ENCODE data around the gene PTPRE.

PTPRE gene, protein sequence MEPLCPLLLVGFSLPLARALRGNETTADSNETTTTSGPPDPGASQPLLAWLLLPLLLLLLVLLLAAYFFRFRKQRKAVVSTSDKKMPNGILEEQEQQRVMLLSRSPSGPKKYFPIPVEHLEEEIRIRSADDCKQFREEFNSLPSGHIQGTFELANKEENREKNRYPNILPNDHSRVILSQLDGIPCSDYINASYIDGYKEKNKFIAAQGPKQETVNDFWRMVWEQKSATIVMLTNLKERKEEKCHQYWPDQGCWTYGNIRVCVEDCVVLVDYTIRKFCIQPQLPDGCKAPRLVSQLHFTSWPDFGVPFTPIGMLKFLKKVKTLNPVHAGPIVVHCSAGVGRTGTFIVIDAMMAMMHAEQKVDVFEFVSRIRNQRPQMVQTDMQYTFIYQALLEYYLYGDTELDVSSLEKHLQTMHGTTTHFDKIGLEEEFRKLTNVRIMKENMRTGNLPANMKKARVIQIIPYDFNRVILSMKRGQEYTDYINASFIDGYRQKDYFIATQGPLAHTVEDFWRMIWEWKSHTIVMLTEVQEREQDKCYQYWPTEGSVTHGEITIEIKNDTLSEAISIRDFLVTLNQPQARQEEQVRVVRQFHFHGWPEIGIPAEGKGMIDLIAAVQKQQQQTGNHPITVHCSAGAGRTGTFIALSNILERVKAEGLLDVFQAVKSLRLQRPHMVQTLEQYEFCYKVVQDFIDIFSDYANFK

DNA sequence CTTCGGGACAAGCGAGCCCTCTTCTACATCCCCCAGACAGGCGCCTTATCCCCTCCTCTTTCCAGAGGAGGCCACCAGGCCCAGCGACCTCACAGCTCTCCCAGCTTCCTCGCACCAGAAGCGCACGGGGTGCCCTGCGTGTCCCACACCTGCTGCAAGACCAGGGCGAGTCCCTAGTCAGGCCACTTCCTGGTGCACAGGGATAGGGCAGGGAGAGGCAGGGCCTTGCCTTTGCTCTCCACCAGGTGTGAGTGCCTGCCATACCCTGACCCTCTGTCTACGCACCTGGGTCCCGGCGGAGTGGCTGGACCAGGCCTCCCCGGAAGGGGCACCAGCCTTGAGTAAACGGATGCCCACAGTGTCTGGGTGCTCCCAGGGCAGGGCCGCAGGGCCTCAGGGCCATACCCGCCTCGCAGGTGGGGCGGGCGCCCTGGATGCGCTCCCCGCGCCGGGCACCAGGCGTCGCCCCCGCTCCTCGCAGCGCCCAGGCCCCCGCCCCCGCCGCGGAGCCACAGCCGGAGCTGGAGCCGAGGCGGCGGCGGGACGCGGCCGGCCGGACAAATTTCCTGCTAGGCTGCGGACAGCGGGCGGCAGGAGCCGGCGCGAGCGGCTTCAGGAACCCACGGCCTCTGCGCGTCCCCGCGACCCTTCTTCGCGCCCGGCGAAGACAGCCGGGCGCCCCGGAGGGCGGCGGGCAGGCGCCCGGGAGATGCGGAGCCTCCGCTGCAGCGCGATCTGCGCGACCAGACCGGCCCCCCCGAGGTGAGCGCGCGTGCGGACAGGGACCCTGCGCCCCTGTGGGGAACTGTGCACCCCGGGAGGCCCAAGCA is at the start of gene PTPRE:
PTPRE (plus strand) TSS at position 556 of the 830 bp plus-strand sequence. CDS start 133,779 bp downstream, outside the sequence.
- no peak for FAIRE-seq

DNA sequence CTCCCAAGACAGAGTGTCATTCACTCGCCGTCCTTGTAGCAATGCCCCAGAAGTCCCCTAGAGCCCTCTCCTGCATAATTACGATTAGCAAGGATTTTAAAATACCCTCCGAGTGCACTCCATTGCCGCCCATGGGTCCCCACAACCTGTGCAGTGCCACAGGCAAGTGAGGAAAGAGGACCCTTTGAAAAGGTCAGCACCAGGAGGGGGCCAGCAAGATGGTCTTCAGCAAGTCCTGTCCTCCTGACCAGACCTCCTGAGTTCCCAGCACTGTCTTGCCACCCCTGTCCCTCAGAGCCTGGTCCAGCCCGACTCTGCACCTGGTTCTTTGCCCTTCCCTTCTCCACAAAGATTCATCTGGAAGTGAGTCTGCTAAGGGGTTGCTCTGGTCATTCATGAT is 46.3 kb upstream of the PTPRE start:
- FAIRE-seq, result no peak

DNA sequence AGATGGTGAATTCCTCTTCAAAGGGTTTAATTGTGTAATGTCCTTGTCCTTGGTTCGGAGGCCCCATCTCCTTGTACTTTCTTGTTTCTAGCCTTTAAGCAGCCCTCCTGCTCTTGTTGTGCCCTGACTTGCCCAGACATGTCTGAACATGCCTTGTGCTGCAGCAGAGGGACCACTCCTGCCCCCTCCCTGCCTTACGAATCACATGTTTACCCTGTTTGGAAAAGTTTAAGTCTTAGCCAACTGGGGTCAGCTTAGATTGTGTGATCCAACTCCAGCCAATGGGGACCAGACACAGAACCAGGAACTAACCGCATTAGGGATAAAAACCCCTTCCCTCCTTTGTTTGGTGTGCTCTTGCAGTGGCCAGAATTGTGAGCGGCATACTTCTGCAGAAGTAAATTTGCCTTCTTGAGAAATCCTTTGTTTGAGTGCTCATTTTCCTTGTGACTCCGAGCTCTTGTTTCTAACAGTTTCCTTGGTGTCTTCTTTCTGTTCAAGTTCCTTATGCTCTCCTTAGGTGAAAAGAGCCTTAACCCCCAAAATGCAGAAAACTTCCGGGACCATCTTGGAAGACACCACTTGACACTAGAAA is 43.6 kb upstream of the PTPRE start:
- FAIRE-seq, result no peak

DNA sequence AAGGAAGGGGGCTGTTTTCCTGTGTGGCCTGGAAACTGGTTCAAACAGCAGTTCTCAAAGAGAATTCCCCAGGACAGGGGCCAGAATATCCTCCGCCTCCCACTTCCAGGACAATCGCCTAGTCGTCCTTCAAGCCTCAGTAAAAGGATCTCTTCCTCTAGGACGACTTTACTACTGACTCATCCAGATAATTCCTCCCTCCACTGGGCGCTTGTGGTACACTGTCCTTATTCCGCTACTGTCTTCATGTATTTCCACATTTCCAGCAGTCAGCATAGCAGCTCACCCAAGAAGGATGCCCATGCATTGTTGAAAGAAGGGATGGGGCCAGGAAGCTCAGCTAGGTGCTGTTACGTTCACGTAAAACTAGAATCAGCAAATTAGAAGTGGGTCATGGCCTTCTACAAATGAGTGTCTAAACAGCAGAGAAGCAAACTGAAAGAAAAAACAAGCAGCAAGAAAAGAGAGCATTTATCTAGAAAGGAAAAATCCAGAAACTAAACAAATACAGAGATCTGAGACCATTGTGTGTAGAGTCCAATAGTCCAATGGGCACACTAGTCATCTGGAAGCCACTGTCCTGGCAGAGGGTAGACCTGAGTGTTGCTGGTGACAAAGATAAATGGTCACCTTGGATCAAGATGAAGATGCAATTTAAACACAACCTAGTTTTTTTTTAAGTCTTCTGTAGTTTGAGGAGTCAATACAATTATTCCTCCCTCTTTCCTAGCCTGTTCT is 40.5 kb upstream of the PTPRE start:
- no peak for FAIRE-seq

DNA sequence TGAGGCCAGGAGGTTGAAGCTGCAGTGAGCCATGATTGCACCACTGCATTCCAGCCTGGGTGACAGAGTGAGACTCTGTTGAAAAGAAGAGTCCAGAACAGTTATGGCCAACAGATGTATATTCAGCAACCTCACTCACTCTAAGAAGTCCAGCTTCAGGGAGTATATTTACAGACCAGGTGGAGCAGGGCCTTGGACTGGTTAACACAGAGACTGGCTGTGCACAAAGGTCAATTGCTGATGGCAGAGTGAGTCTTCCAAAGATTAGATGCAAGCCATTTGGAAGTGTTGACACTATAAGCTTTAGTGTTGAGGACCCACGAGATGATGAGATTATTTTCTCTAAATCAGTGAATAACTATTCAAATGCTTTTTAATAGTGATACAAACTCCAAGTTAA is 39.1 kb upstream of the PTPRE start:
- no peak for FAIRE-seq

DNA sequence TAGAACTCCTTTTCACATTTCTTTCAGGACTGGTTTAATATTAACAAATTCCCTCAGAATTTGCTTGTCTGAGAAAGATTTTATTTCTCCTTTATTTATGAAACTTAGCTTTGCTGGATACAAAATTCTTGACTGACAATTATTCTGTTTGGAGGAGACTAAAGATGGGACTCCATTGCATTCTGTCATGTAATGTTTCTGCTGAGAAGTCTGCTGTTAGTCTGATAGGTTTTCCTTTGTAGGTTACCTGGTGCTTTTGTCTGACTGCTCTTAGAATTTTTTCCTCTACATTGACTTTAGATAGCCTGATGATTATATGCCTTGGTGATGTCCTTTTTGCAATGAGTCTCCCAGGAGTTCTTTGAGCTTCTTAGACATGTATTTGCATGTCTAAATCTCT is 37.6 kb upstream of the PTPRE start:
- FAIRE-seq, result no peak

DNA sequence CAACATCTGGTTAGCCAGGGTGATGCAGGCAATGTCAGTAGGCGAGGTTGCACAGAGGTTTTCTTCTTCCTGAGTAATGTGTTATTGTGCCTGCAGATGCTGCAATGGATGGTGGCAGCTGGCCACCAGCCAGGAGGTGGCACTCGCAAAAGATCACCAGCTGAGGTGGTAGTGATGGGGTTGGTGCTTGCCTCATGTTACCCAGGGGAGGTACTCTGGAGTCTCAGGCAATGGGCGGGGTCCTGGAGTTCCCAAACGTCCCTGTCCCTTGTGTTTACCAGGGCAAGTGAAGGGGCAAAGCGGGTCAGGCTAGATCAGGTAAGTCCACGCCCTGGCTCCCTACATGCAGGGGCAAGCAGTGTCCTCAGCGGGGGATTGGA is 35.3 kb upstream of the PTPRE start:
- no peak for FAIRE-seq

DNA sequence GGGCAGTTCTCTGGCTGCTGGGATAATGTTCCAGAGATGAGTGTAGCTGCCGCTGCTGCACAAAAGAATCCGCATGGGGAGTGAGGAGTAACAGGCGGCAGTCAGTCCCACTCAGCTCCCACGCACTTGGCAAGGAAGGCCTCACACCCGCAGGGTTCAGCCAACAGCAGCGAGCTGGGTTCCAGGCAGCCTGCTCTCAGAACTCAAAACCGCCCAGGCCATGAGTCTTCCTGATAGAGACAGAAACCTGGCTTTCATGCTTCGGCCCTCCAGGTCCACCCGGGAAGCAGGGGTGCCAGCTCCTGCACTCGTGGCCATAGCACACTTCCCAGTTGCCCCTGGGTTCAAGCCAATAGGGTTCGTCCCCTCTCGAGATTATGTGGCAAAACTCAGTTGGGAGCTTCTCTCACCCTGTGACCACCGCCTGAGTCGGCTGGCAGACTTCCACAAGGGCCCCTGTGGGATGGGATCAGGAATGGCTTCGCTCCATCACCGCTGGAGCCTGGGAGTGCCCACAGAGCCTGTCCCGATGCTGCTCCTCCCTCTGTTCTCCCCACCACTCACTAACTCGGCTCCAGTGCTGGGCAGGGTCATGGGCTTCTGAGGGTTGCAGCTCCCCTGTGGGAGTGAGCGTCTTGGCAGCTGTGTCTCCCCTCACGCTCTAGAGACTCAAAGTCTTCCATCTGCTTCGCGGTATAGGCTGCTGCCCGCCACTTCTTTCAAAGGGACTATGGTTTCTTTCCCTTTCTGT is 34.7 kb upstream of the PTPRE start:
- FAIRE-seq, result no peak

DNA sequence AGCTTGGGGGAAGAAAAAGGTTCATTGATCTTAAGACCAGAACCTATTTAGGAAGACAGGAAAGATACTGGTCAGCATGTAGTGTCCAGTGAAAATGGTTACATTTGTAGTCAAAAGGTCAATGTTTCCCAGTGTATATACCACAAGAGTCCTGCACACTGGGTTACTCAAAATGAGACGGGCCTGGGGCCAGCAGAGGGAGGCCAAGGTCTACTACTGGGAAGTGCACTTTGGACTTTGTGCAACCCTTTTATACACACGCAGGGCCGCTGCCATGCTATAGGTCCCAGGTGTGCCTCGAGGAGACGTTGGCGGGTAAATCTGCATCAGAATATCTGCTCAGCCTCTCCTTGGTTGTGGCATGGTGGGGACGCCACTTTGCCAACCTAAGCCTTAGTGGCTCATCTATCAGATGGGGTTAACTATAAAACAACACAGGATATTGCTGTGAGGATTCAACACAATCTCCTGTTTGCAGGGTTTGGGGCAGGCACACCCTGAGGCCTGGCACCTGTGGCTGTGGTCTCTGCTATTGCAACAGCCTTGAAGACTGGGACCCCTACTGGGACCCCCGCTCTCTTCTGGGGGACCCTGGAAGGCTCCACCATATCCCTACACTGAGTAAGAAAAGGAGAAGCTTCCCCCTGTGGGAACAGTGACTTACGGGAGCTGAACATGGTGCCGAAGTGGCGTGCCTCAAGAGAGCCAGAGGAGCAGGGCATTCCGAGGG is 33.9 kb upstream of the PTPRE start:
- FAIRE-seq, result no peak

DNA sequence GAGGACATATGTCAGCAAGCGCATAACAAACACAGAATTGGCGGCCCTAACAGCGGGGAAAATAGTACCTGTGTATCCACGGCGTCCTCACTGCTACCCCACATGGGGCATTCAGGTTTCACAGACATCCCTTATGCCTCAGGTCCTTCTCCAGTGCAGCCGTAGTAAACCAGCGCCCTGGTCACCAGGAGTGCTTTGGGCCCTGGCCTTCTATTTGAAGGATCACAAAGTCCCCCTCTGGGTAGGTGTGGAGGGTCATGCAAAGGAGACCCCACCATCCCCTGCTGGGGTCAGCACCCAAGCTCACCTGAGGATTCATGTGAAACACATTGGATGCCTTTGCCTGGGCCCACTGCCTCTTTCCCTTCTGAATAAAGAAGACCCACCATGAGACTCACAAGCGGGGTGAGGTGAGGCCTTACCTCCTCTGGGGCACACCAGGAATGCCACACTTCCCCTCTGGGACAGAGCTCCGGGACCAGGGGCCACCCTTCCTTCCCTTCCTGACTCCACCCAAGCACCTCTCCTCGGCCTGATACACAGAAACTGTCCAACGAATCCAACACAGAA is 32.9 kb upstream of the PTPRE start:
- FAIRE-seq, result no peak

DNA sequence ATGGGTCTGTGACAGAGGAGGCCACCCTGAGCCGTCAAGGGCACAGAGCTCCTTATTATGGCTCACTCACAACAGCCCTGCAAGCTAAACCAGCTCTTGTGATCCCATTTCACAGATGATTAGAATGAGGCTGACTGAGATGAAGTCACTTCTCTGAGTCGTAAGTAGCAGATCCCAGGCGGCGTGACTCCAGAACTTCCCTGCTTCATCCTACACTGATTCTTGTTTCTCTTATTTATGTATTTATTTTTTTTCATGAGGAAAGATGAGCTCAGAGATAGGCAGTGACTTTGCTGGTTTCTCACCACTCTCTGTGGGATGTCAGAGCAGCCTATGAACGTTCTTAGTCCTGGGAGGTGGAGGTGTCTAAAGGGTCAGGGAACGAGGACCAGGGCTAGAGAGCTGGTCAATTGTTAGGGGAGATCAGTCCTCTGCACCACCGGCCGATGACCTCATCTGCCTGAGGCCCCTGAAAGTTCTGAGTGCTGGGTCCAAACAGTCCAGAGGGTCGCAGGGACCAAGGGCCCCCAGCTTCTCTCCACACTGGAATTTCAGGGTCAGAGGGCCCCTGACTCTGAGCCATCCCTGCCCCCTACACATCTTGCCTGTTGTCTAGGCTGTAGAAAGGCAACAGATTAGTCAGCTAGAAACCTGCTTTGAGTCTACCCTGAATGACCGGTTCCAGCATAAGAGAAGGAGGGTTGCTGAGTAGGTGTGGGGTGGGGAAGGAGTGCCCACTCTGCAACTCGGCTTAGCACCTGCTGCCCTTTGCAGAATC is 32.0 kb upstream of the PTPRE start:
- no peak for FAIRE-seq

DNA sequence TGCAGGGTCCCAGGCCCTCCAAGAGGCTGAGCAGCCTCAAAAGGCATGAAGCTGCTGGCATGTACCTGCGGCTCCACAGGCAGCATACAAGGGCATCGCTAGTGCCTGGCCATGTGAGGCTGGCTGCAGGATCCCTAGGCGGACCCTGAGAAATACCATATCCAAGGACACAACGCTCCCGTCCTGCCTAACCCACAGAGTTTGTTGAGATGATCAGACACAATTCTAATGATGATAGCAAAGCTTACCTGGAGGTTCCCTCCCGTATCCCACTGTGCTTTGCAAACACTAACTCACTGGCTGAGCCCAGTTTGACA is 31.5 kb upstream of the PTPRE start:
- no peak for FAIRE-seq

DNA sequence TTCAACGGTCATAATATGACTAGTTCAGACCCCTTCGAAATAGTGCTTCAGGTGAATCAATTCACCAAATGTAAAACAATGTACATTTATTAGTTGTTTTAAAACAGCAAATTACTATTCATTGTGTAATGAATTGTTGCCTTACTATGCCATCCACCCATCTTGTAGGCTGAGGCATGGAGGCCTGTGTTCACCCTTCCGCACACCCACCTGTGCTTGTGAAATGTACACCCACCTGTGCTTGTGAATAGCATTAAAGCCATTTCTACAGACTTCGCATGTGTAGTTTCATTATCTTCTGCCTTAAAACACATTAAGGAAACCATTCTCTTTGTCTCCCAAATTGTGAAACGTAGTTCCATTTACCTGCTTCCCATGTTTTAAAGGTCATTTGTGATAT is 31.0 kb upstream of the PTPRE start:
- FAIRE-seq, result no peak

DNA sequence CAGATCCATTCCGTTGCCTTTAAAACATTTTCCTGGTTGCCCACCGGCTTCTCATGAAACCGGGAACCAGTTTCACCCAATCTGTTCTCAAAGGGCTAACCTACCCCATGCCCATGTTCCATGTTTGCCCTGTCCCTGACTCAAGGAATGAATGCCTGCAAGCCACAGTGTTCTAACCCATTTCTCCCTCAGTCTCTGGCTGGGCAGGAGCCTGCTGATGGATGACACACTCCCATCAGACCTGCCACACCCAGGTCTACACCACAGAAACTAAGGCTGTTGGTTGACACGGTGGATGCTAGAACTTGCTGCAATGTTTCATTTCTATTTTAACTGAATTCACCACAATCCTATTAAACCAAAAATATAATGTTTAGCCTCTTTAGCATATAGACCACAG is 29.8 kb upstream of the PTPRE start:
- FAIRE-seq, result no peak

DNA sequence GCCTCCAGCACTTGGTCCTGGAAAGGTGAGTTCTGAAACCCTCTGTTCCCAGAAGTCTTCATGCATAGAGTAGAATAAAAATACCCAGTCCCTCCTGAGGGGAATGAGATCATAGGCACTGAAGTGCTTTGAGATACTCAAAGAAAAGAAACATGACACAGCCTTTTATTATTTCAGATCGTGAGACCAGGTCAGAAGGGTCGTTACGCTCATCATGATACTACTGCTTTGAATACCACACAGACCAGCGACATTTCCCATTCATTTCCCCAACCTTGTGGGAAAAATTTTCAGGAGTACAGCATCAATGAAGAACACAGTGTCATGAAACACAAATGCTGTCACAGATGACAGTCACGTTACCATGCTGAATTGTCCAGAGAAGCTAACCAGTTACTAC is 29.2 kb upstream of the PTPRE start:
- no peak for FAIRE-seq

DNA sequence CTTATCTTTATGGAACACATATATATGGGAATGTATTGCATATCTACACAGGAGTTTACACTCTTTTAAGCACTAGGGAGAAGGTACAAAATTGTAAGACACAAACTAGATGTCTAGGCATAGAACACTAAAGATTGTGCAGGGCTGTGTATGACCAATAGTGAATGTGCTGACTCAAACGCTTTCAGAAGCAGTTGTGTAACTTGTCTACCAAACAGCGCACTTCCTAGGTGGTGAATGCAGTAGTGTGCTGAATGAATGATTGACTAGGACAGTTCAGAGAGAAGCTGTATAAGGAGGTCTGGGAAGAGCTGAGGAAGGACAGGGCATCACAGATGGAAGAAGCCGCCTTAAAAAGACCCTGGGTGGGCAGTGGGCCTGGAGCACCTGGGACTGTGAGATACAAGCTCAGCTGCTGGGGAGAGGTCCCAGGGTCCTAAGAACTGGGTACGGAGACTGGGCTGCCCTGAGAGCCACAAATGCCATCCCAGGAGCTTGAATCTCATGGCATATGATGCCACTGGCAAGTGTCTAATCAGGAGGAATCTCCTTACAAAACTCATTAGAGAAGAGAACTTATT is 28.3 kb upstream of the PTPRE start:
- FAIRE-seq, result no peak

DNA sequence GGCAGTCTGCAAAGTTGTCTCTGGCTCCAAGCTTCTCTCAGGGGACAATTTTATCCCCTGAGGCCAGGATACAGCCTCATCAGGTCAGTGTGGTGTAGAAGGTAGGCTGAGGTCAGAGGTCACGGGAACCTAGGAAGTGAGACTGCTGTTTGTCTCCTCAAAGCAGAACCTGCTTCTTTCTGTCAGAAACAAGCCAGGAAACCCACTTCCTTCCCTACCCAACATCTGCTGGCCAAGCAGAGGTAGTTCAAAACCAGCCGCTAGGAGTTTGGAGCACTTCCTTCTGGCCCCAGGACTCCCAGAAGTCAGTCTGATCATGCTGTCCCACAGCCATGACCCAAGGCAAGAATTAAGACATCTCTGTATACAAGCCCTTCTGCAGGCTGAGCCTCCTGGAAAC is 26.3 kb upstream of the PTPRE start:
- no peak for FAIRE-seq

DNA sequence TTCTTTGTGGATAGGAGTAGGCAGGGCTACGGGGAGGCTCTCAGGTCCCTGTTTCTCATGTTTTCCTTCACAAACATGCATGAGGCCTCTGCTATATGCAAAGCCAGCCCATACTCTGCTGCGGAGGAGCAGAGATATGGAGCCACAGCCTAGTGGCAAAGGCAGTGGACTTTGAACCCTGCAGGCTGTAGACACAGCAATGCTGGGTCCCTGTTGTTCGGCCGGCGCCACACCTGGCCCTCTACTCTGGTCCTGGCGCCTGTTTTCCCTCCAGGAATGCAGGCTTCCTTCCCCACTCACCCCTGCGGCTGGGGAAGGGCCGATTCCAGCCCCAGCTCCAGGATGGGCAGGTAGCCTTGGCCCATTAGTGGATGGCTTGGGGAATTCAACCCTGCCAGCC is 25.6 kb upstream of the PTPRE start:
- no peak for FAIRE-seq

DNA sequence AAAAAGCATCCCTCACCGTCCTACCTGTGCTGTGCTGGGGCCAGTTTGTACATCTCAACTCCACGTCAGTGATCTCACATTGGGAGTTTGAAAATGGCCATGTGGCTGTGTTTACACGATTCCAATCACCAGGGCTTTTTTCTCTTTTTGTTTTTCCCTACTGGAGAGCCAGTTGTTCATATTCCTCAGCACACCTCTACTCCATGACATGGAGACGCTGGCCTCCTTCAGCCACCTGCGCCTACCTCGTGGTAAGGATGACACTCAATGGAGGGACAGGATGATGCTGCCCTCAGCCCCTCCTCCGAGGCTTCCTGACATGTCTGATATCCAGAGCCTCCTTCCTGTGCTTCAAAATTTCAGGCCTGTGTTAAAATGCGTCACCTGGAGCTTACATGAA is 24.5 kb upstream of the PTPRE start:
- FAIRE-seq, result no peak
